Epidermal melanocyte (primary cell): Measurements from ENCODE around the gene SYTL3.
A peak's percentile ranks its signal among the peaks of the same experiment; 100 is the strongest.
"Not testable (repeated sequence)": the region's sequence is repeated elsewhere in the genome, so short reads cannot be mapped to it uniquely, and the experiment has no call there.

Source experiments
- DNase-seq: peaks from one replicate; pipeline ENCODE4 v3.0.0; 2011; ENCODE audit warnings: low spot score; ENCODE audit not compliant: insufficient read length

The SYTL3 gene, protein sequence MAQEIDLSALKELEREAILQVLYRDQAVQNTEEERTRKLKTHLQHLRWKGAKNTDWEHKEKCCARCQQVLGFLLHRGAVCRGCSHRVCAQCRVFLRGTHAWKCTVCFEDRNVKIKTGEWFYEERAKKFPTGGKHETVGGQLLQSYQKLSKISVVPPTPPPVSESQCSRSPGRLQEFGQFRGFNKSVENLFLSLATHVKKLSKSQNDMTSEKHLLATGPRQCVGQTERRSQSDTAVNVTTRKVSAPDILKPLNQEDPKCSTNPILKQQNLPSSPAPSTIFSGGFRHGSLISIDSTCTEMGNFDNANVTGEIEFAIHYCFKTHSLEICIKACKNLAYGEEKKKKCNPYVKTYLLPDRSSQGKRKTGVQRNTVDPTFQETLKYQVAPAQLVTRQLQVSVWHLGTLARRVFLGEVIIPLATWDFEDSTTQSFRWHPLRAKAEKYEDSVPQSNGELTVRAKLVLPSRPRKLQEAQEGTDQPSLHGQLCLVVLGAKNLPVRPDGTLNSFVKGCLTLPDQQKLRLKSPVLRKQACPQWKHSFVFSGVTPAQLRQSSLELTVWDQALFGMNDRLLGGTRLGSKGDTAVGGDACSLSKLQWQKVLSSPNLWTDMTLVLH

GRCh38 chr6:158649289-158650143, at the start of gene SYTL3:
TSS of gene SYTL3 (plus strand) at chr6:158650054. CDS start at chr6:158663269, 13,215 bp downstream.
- no peak for DNase-seq

DNA sequence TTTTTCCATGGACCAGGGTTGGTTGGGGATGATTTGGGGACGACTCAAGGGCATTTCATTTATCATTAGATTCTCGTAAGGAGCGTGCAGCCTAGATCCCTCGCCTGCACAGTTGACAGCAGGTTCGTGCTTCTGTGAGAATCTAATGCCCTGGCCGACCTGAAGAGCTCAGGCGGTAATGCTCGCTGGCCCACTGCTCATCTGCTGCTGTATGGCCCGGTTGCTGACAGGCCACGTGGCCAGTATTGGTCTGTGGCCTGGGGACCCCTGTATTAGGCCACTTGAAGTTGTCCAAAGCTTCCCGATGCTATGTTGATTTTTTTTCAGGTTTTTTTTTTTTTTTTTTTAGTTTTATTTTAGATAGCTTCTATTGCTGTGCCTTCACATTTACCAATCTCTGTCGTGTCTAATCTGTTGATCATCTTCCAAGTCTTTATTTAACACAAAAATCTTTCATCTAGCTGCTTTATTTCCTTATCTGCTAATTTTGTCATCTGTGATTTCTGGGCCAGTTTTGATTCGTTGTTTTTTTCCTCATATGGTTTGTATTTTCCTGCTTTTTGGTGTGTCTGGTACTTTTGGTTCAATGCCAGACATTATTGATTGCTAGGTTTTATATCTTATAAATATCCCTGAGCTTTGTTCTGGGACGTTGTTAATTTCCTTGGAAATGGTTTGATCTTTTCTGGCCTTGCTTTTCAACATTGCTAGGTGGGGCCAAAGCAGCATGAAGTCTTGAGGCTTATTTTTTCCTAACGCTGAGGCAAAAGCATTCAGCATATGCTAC, 46.4 kb upstream of the SYTL3 start:
- DNase-seq: no peak

DNA sequence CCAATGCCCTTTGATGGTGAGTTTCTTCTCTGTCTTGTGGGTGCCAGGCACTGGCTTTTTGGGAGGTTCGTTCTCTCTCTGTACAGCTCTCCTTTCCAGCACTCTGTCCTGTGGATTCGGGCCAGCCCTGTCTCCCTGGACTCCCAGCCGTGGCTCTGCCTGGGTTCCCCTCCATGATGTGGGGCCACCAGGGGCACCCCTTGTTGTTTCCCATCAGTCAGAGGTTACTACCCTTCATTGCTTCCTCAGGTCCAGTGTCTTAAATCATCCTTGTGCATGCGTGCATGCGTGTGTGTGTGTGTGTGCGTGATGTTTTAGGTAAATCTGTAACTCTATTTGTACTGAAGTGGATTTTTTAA, 45.8 kb upstream of the SYTL3 start:
- DNase-seq: no peak

GRCh38 chr6:158605266-158605878, 44.5 kb upstream of the SYTL3 start:
- peak; percentile 81 for DNase-seq

- DNase-seq: not testable (repeated sequence)
These were observed 43.8 kb upstream of the SYTL3 start for GRCh38 chr6:158606011-158606410.

DNA sequence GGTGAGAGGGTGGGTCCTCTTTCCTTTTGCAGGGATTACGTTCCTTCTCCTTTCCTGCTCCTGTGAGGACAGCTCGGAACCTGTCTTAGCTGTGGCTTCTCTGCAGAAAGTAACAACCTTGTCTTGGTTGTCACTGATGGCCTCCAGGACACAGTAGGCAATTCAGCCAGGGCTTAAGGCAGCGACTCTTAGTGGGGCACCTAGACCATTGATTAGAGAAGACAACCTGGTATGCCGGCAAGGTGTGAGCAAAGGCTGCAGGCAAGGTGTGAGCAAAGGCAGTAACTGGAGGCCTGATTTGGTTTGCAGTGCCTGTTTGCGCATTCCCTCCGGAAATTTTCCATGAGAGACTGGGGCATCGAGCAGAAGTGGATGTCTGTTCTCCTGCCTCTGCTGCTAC, 42.9 kb upstream of the SYTL3 start:
- DNase-seq: no peak

GRCh38 chr6:158607411-158608170, 42.3 kb upstream of the SYTL3 start:
- no peak for DNase-seq

DNA sequence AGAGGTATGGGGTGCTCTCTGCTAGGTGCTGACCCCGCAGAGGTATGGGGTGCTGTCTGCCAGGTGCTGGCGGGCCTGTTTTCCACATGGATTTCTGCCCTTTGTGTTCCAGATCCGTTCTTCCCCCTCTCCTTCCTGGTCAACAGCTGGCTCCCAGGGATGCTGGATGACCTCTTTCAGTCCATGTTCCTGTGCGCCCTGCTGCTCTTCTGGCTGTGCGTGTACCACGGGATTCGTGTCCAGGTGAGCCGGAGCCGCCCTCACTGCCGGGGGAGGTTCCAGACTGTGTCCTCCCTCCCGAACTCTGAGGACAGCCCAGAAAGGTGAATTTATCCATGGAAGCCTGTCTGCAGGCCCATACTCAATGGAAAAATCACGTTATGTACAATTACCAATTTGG, 41.6 kb upstream of the SYTL3 start:
- no peak for DNase-seq

- DNase-seq: no peak
These were observed 40.2 kb upstream of the SYTL3 start for GRCh38 chr6:158609455-158610155.

DNA sequence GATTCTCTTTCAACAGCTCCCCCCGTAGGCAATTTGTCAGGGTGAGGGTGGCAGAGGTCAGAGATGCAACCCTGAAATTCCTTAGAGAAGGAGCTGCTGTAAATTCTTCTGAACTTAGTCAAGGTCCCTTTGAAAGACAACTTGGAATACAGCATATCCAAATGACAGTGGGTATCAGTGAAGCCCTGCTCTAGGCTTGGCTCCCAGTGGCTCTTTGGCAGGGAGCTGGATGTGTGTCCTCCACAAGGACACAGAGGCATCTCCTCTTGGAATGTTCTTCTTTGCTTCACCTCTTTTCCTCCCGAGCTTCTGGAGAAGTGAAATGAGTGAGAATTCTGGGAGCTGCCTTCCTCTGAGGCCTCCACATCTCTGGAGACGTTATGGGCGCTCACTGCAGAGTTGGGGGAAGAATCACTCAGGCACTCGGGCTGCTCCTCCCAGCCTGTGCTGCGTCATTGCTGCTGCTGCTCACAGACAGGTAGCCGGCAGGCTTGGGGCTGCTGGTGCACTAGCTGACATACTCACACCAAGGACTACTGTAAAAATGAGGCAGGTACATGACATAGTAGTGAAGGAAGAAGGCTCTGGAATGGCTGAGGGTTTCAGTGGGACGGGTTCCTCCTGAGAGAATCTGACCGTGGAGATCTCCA, 39.4 kb upstream of the SYTL3 start:
- DNase-seq: no peak

DNA sequence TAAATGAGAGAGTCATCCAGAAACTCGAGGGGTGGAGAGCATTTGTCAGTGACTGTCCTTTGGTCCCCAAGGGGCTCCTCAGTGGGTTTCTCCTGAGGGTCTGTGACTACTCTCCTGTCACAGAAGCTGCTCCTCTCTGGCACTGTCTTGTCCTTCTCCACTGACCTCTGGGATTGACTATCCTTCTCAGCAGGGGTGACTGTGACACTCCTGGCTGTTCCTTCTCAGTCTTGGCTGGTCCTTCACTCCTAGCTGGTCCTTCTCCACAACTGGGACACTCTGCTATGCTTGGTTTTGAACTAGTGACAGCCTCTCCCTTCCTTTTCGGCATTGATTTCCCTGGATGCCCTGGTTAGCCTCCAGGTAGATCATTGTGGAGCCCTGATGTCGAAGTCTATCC, 38.8 kb upstream of the SYTL3 start:
- DNase-seq: no peak

- no peak for DNase-seq
These were observed 38.1 kb upstream of the SYTL3 start for GRCh38 chr6:158611541-158612370.

DNA sequence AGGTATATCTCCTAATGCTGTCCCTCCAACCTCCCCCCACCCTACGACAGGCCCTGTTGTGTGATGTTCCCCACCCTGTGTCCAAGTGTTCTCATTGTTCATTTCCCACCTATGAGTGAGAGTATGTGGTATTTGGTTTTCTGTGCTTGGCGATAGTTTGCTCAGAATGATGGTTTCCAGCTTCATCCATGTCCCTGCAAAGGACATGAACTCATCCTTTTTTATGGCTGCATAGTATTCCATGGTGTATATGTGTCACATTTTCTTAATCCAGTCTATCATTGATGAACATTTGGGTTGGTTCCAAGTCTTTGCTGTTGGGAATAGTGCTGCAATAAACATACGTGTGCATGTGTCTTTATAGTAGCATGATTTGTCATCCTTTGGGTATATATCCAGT, 35.2 kb upstream of the SYTL3 start:
- DNase-seq: not testable (repeated sequence)

GRCh38 chr6:158618289-158618688, 31.6 kb upstream of the SYTL3 start:
- not testable (repeated sequence) for DNase-seq

DNA sequence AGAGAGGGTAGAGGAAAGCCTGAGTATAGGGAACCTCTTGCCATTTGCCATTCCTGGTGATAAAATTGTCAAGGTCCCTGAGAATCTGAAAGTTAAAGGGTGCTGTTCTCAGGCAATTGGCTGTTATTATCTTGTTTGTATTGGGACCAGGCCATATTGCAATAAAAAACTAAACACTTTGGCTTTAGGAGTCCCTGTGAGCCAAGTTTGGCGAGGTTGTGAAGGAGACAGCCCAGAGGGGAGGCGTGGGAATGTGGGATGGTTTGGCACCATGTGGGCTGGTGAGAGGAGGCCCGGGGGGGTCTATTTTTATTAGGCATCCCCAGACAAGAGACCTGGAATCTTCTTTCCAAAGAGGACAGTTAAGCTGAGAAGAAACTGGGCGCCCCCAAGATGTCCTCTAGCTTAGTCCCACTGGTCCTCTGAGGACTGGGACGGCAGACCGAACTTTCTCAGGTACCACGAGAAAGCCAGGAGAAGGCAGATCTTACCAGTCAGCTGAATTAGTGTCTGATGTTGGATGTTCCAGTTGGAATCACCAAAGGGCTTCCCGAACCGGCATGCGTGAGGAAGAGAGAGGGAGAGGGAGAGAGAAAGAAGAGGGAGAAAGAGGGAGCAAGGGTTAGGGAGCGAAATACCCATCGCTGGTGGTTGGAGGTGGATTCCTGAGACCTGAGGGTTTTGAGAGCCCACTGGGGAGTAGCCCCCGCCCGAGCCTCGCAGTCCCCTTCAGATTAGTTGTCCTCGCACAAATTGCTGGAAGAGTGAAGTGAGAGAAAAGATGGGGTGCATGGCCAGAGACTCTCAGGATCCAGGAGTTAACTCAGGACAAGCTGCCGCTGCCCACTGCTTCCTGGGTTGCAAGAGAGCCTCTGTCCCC, 29.7 kb upstream of the SYTL3 start:
- DNase-seq: no peak

DNA sequence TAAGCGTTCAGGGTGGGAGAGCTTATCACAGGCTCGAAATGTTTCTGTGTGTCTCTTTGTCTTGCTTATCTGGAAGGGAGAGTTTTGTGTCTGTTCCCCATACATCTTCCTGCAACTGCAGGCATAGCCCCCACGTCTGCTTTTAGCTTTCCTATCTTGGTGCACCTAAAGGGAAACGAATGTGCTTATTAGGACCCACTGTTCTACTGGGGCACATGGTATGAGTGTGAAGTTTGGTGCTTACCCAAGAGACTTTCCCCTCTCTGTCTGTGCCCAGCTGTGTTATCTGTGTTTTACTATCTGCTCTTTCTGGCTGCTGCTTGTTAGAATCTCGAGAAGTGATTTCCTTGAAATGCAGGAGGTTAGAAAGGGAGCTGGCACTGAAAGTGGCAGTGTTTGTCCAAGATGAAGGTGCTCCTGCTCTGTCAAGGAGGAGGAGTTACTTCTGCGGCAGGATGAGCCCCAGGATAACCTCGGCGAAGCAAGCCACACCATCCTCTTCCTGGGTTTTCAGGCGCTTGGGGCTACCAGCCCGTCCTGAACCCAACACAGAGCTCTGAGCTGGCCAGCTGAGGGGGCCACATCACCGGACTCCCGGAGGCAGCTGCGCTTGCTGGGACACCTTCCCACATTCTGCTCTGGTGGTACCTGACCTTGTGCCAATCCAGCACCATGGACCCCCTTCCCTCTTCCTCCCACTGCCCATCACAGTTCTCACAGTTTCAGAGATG, 28.7 kb upstream of the SYTL3 start:
- no peak for DNase-seq
